NCI-H1436 (cell line): ENCODE measurements around the gene MUC13.

ENCODE experiments used
- DNase-seq: peaks from one replicate; lab custom pipeline; 2025; lab: John Stamatoyannopoulos, UW

MUC13 gene

DNA sequence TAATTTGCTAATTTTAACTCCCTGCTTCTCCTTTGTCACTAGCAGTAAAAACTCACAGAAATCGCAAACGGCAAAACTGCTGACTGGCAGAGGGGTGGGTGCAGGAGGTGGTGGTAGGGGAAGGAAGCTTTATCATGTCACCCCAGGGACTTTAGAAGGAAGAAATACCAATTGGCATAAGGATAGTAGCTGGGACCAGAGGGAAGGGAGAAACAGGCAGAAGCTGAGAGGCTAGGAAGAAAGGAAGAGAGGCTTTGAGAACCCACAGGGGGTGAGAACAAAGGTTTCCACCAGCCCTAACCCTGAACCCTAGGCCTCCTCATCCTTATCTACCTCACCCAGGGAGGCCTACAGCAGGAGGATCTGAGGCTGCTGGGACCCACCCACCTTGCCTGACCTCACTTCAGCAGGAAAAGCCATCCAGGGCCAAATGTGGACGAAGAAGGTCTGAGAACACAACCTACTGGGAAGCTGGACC lies 58.1 kb downstream of the MUC13 start:
- no peak for DNase-seq

DNA sequence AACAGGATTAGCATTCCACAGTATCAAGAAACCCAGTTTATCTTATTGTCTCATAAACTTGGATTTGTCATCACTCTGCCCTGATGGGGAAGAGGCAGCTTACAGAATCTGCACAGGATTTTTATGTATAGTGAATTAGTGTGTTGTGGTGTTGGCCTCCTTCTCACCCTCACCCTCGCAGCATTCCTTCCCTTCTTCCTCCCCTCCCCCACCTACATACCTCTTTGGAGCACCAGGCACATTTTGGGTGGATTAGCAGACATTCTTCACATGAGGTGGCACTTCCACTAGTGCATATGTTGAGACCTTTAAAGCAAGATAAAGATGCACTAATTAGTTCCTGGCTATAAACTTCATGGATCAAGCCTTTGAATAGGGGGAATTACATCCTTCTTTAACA lies 61.3 kb downstream of the MUC13 start:
- DNase-seq, result no peak

DNA sequence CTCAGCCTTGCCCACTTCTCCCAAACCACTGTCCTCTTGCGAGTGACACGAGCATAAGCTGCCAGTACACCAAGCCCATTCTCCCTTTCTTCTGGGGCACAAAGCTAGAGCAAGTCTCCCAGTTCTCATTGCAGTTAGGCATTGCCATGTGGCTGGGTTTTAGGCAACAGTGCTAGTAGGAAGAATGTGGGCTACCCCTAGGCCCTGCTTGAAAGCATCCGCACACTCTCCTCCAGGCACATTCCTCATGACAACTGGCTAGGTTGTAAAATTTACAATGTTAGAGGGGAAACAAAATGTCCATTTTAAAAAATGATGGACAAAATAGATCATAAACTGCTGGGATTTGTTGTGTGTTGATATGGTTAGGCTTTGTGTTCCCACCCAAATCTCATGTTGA lies 67.0 kb downstream of the MUC13 start:
- no peak for DNase-seq

DNA sequence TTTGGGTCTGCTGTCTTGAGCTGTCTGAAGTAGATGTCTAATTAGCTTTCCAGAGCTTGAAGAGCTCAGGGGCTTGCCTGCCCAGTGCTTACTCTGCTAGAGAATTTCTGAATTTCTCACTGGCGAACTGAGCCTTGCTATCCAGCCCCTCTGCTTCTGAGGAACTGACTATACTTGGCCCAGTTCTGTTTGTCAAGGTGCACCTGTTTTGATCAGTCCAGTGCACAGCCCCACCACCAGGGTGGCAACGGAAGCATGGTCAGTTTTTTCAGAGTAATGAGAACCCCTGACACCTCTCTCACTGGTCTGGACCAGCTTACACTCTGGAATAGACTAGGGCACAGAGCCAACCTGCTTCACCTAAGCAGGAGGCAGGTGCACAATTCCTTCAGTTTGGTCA lies 72.5 kb downstream of the MUC13 start:
- no peak for DNase-seq

DNA sequence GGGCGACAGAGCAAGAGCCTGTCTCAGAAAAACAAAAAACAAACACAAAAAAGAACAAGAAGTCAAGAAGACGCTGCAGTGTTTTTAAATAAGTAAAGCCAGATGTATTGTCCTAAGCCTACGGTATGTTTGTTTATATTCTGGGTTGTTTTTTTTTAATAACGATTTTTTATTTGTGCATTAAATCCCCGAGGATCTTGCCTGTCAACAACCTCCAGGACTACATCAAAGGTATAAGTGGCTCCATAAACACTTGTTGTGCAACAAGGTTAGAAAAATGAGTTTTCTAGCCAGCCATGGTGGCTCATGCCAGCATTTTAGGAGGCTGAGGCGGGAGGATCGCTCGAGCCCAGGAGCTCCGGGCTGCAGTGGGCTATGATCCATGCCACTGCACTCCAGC lies 73.5 kb downstream of the MUC13 start:
- DNase-seq, result no peak

DNA sequence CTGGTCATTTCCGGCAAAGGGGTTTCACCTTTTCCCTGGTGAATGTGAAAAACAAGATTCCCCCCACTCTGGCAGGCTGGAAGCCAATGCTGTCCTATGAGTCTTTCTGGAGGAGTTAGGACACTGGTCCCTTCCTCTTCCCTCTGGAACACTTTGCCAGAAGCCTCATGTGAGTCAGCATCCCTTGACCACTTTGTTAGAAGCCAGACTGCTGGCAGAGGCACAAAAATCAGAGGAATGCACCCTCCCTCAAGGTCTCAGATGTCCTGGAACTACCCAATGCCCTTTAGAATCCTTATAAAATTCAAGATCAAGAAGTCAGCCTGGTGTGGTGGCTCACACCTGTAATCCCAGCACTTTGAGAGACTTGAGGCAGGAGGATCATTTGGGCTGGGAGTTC lies 74.0 kb downstream of the MUC13 start:
- no peak for DNase-seq

DNA sequence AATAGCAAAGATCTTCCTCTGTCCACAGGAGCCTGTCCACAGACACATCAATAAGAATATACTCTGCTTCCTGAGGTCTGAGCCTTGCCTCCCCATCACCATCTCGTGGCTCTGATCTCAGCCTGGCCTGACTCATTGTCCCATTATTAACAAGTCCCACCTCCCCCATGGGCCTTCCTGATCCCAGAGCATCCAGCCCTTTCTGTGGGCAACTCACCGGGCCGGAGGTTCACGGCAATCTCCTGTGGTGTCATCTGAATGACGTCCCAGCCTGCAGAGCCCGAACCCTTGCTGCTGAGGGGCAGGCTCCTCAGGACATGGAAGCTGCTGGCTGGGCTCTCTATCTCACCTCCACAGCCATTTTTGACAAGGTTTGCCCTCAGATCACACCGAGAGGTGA lies 75.5 kb downstream of the MUC13 start:
- DNase-seq, result no peak

DNA sequence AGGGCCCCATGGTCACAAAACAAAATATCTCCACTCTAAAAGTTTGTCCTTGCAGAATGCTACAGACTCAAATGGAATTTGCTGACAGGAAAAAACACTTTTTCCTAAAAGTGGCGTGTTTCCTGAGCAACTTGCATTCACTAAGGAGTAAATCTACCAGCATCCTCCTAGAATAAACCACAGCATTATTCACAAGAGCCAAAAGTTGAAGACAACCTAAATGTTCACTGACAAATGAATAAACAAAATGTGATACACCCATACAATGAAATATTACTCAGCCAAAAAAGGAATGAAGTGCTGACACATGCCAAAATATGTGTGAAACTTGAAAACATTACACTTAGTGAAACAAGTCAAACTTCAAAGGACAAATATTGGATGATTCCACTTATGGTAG lies 76.3 kb downstream of the MUC13 start:
- no peak for DNase-seq

- DNase-seq, result no peak
These were observed 77.9 kb downstream of the MUC13 start for GRCh38 chr3:124856677-124857076.
